ENCODE results near the gene NPPC. TPM values are rescaled to one million over a fixed set of nuclear protein-coding genes. Genes with fewer than 3 reads are reported as not detected.
A peak's percentile ranks its signal among the peaks of the same experiment; 100 is the strongest.

Gene NPPC
- polyA plus RNA-seq, 6 donors from 2014 or later = not detected

GRCh38 chr2:231932711-231932970, 6.4 kb upstream of the NPPC start:
- H3K27me3 Mint-ChIP-seq = peaks cover 0 to 23% (median 22%) of the 10 kb centered on the region in 3 donors
- H3K9me3 Mint-ChIP-seq = no peaks in the 10 kb centered on the region
- no peak overlapping the region for H3K27ac Mint-ChIP-seq
- peaks cover 4 to 16% (median 8%) of the 10 kb centered on the region in 3 donors for H3K4me1 Mint-ChIP-seq
- ATAC-seq (ENCODE audit: low read depth in 2 of 2) (no peak), DNase-seq (no peak)
- no peaks in the 10 kb centered on the region for H3K36me3 Mint-ChIP-seq
- H3K4me3 Mint-ChIP-seq = no peak overlapping the region

DNA sequence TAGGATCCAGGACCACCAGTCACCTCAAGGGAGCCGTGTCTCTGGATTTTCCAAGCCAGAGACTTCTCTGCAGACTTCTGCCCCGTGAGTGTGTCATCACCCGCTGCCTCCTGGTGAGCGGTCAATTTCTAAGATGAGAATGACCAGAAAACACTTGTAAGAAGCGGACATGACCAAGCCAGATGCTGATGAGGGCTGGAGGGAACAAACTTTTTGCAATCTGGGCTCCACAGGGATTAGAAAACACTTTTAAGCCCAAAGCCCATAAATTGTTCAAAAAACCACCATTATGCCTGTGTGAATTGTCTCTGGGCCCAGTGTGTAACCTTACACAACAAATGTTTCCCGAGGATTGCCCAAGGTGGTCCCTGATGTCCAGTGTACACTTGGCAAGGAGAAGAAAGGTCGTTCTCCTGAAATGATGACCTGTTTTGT, 5.3 kb upstream of the NPPC start:
- no peak for ATAC-seq (ENCODE audit: low read depth in 2 of 2)

DNA sequence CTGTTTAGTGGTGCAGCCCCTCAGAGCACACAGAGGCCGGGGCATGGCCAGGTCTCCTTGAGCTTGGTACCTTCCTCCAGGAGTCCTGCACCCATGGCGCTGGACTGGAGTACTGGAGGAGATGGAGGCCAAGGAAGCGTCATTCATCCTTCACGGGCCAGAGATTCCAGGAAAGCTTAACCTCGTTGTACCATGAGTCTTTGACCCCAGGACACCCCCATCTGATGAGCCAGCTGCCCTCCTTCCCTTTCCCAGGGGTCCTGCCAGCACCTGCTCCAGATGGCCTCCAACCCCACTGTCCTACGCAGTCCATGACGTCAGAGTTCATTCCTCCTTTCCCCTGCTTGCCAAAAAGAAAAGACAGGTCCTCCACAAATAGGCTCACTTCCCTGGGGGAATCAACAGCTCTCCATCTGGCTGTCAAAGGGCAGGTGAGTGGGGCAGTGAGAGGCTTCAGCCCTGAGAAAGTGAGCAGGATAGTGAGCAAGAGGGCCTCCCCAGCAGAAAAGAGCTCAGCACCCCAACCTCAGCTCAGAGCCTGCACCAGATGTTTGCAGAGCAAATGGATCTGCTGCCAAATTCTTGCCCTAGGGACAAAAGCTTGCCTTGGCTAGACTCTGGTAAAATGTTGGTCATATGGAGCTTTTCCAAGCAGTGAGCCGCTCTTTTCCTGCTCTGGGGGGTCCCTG, 4.5 kb upstream of the NPPC start:
- H3K36me3 Mint-ChIP-seq = no peaks in the 10 kb centered on the region
- DNase-seq (no peak), ATAC-seq (ENCODE audit: low read depth in 2 of 2) (no peak)
- peaks cover 13 to 29% (median 21%) of the 10 kb centered on the region in 3 donors for H3K4me1 Mint-ChIP-seq
- H3K27me3 Mint-ChIP-seq = peaks cover 9 to 37% (median 35%) of the 10 kb centered on the region in 3 donors
- no peaks in the 10 kb centered on the region for H3K9me3 Mint-ChIP-seq
- peak overlapping the region in 1 of 8 donors; percentile 18 for H3K4me3 Mint-ChIP-seq
- no peak overlapping the region for H3K27ac Mint-ChIP-seq

More for the DNA sequence above, 5.3 kb upstream of the NPPC start:
- peaks cover 12 to 28% (median 20%) of the 10 kb centered on the region in 3 donors for H3K4me1 Mint-ChIP-seq
- H3K4me3 Mint-ChIP-seq = no peak overlapping the region
- H3K27me3 Mint-ChIP-seq = peaks cover 8 to 35% (median 33%) of the 10 kb centered on the region in 3 donors
- no peak for DNase-seq
- no peaks in the 10 kb centered on the region for H3K36me3 Mint-ChIP-seq
- peak overlapping the region in 1 of 6 donors; percentile 3 for H3K27ac Mint-ChIP-seq
- no peaks in the 10 kb centered on the region for H3K9me3 Mint-ChIP-seq

DNA sequence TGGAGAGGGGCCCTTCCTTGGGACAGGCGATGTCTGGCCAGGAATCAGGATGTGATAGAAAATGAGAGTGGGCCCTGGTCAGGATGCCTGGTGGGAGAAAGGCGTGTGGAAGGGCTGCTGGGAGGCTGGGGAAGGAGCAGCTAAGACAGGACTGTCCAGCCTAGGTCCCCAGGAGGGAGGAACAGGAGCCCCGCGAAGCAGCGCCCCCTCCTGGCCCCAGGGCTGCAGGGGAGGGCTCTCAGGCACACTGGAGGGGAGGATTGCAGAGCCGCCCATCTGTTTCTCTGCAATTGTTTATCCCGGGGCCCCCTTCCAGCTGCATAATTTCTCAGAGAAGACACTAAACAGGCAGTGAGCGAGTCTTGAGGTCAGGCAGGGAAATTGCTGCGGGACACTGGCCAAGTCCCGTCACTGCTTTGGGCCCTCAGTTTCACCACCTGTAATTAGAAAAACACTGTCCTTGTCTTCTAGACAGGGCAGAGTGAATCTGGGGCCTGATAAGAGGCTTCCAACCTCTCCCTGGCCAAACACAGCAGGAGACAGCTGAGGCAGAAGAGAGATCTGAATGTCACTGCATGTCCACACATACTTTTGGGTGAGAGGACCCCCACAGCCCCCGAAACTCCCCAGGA, 3.9 kb upstream of the NPPC start:
- no peak overlapping the region for H3K4me3 Mint-ChIP-seq
- H3K27ac Mint-ChIP-seq = no peak overlapping the region
- no peaks in the 10 kb centered on the region for H3K9me3 Mint-ChIP-seq
- ATAC-seq (ENCODE audit: low read depth in 2 of 2) (no peak), DNase-seq (no peak)
- no peaks in the 10 kb centered on the region for H3K36me3 Mint-ChIP-seq
- H3K4me1 Mint-ChIP-seq = peaks cover 13 to 29% (median 21%) of the 10 kb centered on the region in 3 donors
- peaks cover 9 to 37% (median 35%) of the 10 kb centered on the region in 3 donors for H3K27me3 Mint-ChIP-seq

DNA sequence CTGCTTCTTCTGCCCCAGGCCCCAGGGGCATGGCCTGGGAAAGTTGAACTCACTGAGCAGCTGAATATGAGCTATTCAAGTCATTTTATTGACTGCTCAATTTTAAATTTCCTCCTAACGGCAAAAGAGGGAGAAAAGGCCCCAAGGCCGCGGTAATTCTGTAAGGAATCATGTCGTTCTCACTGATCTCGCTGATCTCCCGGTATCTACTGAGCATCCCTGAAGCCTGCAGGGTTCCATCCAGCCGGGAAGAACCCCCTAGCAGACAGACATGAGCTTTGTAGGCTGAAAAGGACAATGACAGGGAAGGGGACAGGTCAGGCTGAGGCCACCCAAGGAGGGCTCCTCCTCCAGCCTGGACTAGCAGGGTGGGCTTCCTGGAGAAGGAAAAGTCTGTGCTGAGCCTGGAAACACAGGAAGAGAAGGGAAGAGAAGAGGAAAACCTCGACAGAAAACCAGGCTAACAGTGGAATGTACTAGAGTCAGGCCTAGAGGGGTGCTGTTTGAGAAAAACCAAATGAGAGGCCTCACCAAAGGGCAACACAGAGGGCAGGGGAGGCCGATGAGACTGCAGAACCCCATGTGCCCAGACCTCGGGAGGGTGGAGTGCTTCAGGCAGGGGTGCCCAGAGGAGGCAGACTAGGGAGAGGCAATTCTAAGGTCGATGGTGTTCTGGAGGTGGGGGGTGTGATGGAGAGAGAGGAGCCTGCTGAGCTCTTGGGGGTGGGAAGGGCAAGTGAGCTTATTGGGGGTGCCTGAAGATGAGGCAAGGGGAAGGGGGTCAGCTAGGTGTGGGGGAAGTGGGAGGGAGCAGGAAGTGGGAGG, 2.9 kb upstream of the NPPC start:
- no peak for ATAC-seq (ENCODE audit: low read depth in 2 of 2)
- H3K4me1 Mint-ChIP-seq = peaks cover 13 to 26% (median 22%) of the 10 kb centered on the region in 3 donors
- H3K36me3 Mint-ChIP-seq = no peaks in the 10 kb centered on the region
- H3K4me3 Mint-ChIP-seq = peak overlapping the region in 1 of 8 donors; percentile 2
- no peak overlapping the region for H3K27ac Mint-ChIP-seq
- no peaks in the 10 kb centered on the region for H3K9me3 Mint-ChIP-seq
- peaks cover 14 to 46% (median 44%) of the 10 kb centered on the region in 3 donors for H3K27me3 Mint-ChIP-seq
- no peak for DNase-seq

GRCh38 chr2:231928481-231928880, 2.3 kb upstream of the NPPC start:
- no peak for ATAC-seq (ENCODE audit: low read depth in 2 of 2)
- Mint-ChIP-seq H3K4me3 (peak overlapping the region in 2 of 8 donors; percentile 41 to 51), H3K36me3 (no peaks in the 10 kb centered on the region), H3K4me1 (peaks cover 13 to 26% (median 22%) of the 10 kb centered on the region in 3 donors), H3K27me3 (peaks cover 15 to 52% (median 51%) of the 10 kb centered on the region in 3 donors), H3K27ac (no peak overlapping the region), H3K9me3 (no peaks in the 10 kb centered on the region)
- no peak for DNase-seq

DNA sequence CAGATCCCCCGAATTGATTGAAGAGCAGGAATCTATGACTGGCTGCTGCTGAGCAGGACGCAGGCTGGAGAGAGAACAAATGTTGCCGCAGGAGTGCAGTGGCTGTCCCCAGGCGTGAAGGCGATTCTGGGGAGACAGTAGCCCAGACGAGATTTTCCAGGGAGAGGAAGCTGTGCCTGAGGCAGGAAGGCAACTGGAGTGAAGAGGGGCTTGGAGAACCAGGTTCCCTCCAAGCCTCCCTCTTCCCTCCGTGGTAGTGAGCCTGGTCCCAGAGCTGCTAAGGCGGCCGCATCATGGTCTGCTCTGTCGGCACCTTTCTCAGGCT, 1.3 kb upstream of the NPPC start:
- Mint-ChIP-seq H3K27ac (peak overlapping the region in 2 of 6 donors; percentile 5 to 57), H3K4me1 (peaks cover 9 to 21% (median 16%) of the 10 kb centered on the region in 3 donors), H3K27me3 (peaks cover 21 to 56% (median 48%) of the 10 kb centered on the region in 3 donors), H3K4me3 (peak overlapping the region in 6 of 8 donors; percentile 20 to 80 (median 65)), H3K36me3 (no peaks in the 10 kb centered on the region), H3K9me3 (no peaks in the 10 kb centered on the region)
- ATAC-seq (ENCODE audit: low read depth in 2 of 2) (no peak), DNase-seq (no peak)

GRCh38 chr2:231926761-231927565, 767 bp upstream of the NPPC start:
- H3K27ac Mint-ChIP-seq = peak overlapping the region in 3 of 6 donors; percentile 5 to 57 (median 22)
- H3K4me3 Mint-ChIP-seq = peak overlapping the region; percentile 63 to 80 (median 72)
- H3K36me3 Mint-ChIP-seq = no peaks in the 10 kb centered on the region
- peaks cover 21 to 61% (median 53%) of the 10 kb centered on the region in 3 donors for H3K27me3 Mint-ChIP-seq
- H3K4me1 Mint-ChIP-seq = peaks cover 9 to 21% (median 16%) of the 10 kb centered on the region in 3 donors
- DNase-seq (no peak), ATAC-seq (ENCODE audit: low read depth in 2 of 2) (no peak)
- no peaks in the 10 kb centered on the region for H3K9me3 Mint-ChIP-seq

DNA sequence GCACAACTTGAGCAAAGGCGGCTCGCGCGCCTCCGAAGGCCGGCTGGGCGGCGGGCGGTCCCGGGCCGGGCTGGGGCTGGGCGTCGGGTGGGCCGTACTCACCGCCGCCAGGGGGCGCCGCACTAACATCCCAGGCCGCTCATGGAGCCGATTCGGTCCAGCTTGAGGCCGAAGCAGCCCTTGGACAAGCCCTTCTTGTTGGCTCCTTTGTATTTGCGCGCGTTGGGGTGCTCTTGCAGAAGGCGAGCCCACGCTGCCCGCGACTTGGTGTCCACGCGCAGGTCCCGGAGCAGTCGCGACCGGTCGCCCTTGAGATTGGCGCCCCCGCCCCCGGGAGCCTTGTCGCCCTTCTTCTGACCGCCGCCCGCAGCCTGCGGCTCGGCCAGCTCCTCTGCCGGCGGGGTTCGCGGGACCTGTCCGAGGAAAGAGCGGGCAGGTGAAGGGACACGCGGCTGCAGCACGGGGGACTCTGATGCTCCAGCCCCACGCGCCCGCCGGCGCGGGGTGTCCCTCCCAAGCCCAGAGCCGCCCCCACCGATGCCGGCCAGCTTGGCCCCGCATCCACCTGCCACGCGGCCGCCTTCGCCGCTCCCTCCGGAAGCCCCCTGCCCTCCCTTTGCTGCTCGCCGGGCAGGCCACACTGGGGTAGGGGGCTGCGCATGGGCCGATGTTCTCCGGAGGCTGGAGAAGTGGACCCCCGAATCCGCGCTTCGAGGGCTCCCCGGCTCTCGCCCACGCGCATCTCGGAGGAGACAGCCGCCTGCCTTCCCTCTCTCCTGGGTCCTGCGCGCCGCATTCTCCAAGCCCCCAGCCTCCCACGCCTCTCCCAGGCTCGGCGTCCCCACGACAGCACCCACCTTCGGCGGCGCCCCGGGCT, 655 bp downstream of the NPPC start:
- DNase-seq (peak; percentile 67), ATAC-seq (ENCODE audit: low read depth in 2 of 2) (peak; percentile 75 to 77)
- peaks cover 9 to 21% (median 16%) of the 10 kb centered on the region in 3 donors for H3K4me1 Mint-ChIP-seq
- no peaks in the 10 kb centered on the region for H3K36me3 Mint-ChIP-seq
- H3K9me3 Mint-ChIP-seq = no peaks in the 10 kb centered on the region
- H3K27ac Mint-ChIP-seq = peak overlapping the region in 1 of 6 donors; percentile 47
- H3K27me3 Mint-ChIP-seq = peaks cover 24 to 61% (median 53%) of the 10 kb centered on the region in 3 donors
- H3K4me3 Mint-ChIP-seq = peak overlapping the region in 7 of 8 donors; percentile 44 to 85 (median 70)

GRCh38 chr2:231924889-231925275, 1.3 kb downstream of the NPPC start:
- Mint-ChIP-seq H3K27ac (no peak overlapping the region), H3K9me3 (no peaks in the 10 kb centered on the region), H3K36me3 (no peaks in the 10 kb centered on the region), H3K4me1 (peaks cover 9 to 21% (median 16%) of the 10 kb centered on the region in 3 donors), H3K27me3 (peaks cover 24 to 61% (median 51%) of the 10 kb centered on the region in 3 donors), H3K4me3 (peak overlapping the region in 7 of 8 donors; percentile 44 to 82 (median 63))
- peak; percentile 15 to 20 for ATAC-seq (ENCODE audit: low read depth in 2 of 2)
- no peak for DNase-seq

GRCh38 chr2:231923951-231924888, 2.0 kb downstream of the NPPC start:
- Mint-ChIP-seq H3K27ac (peak overlapping the region in 1 of 6 donors; percentile 24), H3K4me3 (peak overlapping the region; percentile 44 to 86 (median 68))

More at GRCh38 chr2:231923951-231924888, 2.0 kb downstream of the NPPC start:
- no peak for ATAC-seq (ENCODE audit: low read depth in 2 of 2)
- no peaks in the 10 kb centered on the region for H3K36me3 Mint-ChIP-seq
- peaks cover 9 to 21% (median 16%) of the 10 kb centered on the region in 3 donors for H3K4me1 Mint-ChIP-seq
- H3K9me3 Mint-ChIP-seq = no peaks in the 10 kb centered on the region
- no peak for DNase-seq
- peaks cover 24 to 55% (median 44%) of the 10 kb centered on the region in 3 donors for H3K27me3 Mint-ChIP-seq

All from naive B cell (primary cell).